Breast epithelium (tissue), 3 donors: ENCODE results near the gene CYB5D1.

Experiments used
- POLR2A ChIP-seq: fragments of 450-650 bp; IDR thresholded peaks from one replicate; pipeline ENCODE4 v1.6.1; 2016; ENCODE audit warnings: antibody characterized with exemption, mild to moderate bottlenecking, moderate library complexity
- POLR2AphosphoS5 ChIP-seq, 3 donors: sonication (generic); formaldehyde crosslinking; IDR thresholded peaks; one replicate each; pipeline ENCODE4 v1.6.1; 2017; ENCODE audit warnings: antibody characterized with exemption in 3 of 3

- TF ChIP-seq POLR2A = no peak
- no peak for TF ChIP-seq POLR2AphosphoS5 (IDR thresholded peaks at IDR 0.05)
Observed at GRCh38 chr17:7809086-7809790, 48.6 kb upstream of the CYB5D1 start.
